ENCODE results near the gene UGGT2. TPM values are rescaled to one million over a fixed set of nuclear protein-coding genes. Genes with fewer than 3 reads are reported as not detected.
"Not testable (repeated sequence)": the region's sequence is repeated elsewhere in the genome, so short reads cannot be mapped to it uniquely, and the experiment has no call there.

UGGT2 gene
- total RNA-seq, 2 experiments from 2014 or later, result not detected

GRCh38 chr13:95931300-95932025, 121.7 kb downstream of the UGGT2 start:
- Mint-ChIP-seq H3K4me1 (no peaks in the 10 kb centered on the region), H3K27ac (no peak overlapping the region), H3K9me3 (peaks cover 17% of the 10 kb centered on the region), H3K4me3 (no peak overlapping the region), H3K27me3 (no peaks in the 10 kb centered on the region), H3K36me3 (ENCODE audit: low read depth) (no peaks in the 10 kb centered on the region)
- ChIA-PET POLR2A (no interaction called here), CTCF (no interaction called here)
- DNase-seq, result no peak

GRCh38 chr13:95929430-95929829, 123.8 kb downstream of the UGGT2 start:
- CTCF ChIA-PET, result no interaction called here
- Mint-ChIP-seq H3K4me1 (no peaks in the 10 kb centered on the region), H3K4me3 (no peak overlapping the region), H3K9me3 (peaks cover 17% of the 10 kb centered on the region), H3K36me3 (ENCODE audit: low read depth) (no peaks in the 10 kb centered on the region), H3K27ac (no peak overlapping the region), H3K27me3 (no peaks in the 10 kb centered on the region)
- POLR2A ChIA-PET, result no interaction called here
- no peak for DNase-seq

- H3K27ac Mint-ChIP-seq; H3K36me3 Mint-ChIP-seq (ENCODE audit: low read depth); CTCF ChIA-PET; H3K4me3 Mint-ChIP-seq; DNase-seq; H3K4me1 Mint-ChIP-seq; POLR2A ChIA-PET; H3K27me3 Mint-ChIP-seq: not testable (repeated sequence)
- peaks cover 17% of the 10 kb centered on the region for H3K9me3 Mint-ChIP-seq
Measured at GRCh38 chr13:95928367-95928906, 124.8 kb downstream of the UGGT2 start.

GRCh38 chr13:95926231-95926630, 127.0 kb downstream of the UGGT2 start:
- Mint-ChIP-seq H3K27ac (no peak overlapping the region), H3K36me3 (ENCODE audit: low read depth) (no peaks in the 10 kb centered on the region), H3K4me3 (no peak overlapping the region), H3K9me3 (peaks cover 14% of the 10 kb centered on the region), H3K27me3 (no peaks in the 10 kb centered on the region), H3K4me1 (no peaks in the 10 kb centered on the region)
- ChIA-PET CTCF (no interaction called here), POLR2A (no interaction called here)
- DNase-seq, result no peak

- no peaks in the 10 kb centered on the region for H3K36me3 Mint-ChIP-seq (ENCODE audit: low read depth)
- no peak for DNase-seq
- H3K27ac Mint-ChIP-seq, result no peak overlapping the region
- no peaks in the 10 kb centered on the region for H3K4me1 Mint-ChIP-seq
- POLR2A ChIA-PET, result no interaction called here
- CTCF ChIA-PET, result no interaction called here
- no peak overlapping the region for H3K4me3 Mint-ChIP-seq
- H3K27me3 Mint-ChIP-seq, result no peaks in the 10 kb centered on the region
- peaks cover 3% of the 10 kb centered on the region for H3K9me3 Mint-ChIP-seq
Measured at GRCh38 chr13:95924389-95924994, 128.7 kb downstream of the UGGT2 start.

DNA sequence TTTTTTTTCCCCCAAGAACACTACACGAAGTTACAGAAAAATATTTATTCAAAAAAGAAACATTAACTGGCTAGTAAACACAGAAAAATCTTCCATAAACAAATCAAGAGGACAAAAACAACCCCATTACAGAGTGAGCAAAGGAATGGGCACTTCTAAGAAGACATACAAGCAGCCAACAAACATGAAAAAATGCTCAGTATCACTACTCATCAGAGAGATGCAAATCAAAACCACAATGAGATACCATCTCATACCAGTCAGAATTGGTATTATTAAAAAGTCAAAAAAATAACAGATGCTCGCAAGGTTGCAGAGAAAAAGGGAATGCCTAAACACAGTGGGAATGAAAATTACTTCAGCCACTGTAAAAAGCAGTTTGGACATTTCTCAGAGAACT, 131.7 kb downstream of the UGGT2 start:
- Mint-ChIP-seq H3K4me3 (no peak overlapping the region), H3K4me1 (no peaks in the 10 kb centered on the region)
- POLR2A ChIA-PET, result no interaction called here

GRCh38 chr13:95920485-95920884, 132.7 kb downstream of the UGGT2 start:
- Mint-ChIP-seq H3K27ac (no peak overlapping the region), H3K4me3 (no peak overlapping the region), H3K36me3 (ENCODE audit: low read depth) (no peaks in the 10 kb centered on the region), H3K9me3 (peaks cover 4% of the 10 kb centered on the region), H3K27me3 (no peaks in the 10 kb centered on the region), H3K4me1 (no peaks in the 10 kb centered on the region)
- POLR2A ChIA-PET, result no interaction called here
- CTCF ChIA-PET, result no interaction called here
- no peak for DNase-seq

More for the DNA sequence above, 131.7 kb downstream of the UGGT2 start:
- Mint-ChIP-seq H3K27me3 (no peaks in the 10 kb centered on the region), H3K36me3 (ENCODE audit: low read depth) (no peaks in the 10 kb centered on the region), H3K9me3 (peaks cover 4% of the 10 kb centered on the region), H3K27ac (no peak overlapping the region)
- CTCF ChIA-PET, result no interaction called here
- DNase-seq, result no peak

DNA sequence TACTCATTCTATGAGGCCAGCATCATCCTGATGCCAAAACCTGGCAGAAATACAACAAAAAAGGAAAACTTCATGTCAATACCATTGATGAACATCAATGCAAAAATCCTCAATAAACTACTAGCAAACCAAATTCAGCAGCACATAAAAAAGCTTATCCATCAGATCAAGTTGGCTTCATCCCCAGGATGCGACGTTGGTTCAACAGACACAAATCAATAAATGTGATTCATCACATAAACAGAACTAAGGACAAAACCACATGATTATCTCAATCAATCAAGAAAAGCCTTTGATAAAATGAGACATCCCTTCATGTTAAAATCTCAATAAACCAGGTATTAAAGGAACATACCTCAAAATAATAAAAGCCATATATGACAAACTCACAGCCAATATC, 134.3 kb downstream of the UGGT2 start:
- Mint-ChIP-seq H3K9me3 (peaks cover 4% of the 10 kb centered on the region), H3K4me1 (no peaks in the 10 kb centered on the region), H3K27ac (no peak overlapping the region), H3K36me3 (ENCODE audit: low read depth) (no peaks in the 10 kb centered on the region), H3K27me3 (no peaks in the 10 kb centered on the region), H3K4me3 (no peak overlapping the region)
- ChIA-PET CTCF (no interaction called here), POLR2A (interaction anchor here (0.6 kb wide), 1 partner anchor 169 kb away, joined by 3 read pairs; no protein-coding TSS in a partner anchor)
- DNase-seq, result no peak

DNA sequence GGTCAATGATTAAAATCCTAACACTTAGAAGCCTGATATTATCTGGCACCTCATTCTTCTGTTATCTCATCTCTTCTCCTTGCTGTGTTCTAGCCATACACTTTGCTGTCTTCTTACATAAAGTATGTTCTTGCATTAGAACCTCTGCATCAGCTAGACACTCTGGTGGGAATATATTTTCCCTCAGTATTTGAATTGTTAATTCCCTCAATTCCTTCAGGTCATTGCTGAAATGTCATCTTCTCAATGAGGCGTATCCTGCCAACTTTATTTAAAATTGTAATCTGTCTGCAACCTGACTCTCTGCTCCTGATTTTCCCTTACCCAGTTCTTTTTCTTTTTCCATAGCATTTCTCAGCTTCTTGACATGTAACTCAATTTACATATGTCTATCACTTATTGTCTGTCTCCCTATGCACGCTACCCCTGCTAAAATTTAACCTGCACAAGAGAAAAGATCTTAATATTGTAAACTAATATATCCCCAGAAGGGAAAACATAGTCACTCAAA, 138.2 kb downstream of the UGGT2 start:
- peaks cover 4% of the 10 kb centered on the region for H3K9me3 Mint-ChIP-seq
- H3K27ac Mint-ChIP-seq, result no peak overlapping the region
- ChIA-PET POLR2A (interaction anchor here (0.6 kb wide), 1 partner anchor 468 kb away, joined by 3 read pairs; no protein-coding TSS in a partner anchor), CTCF (no interaction called here)
- no peaks in the 10 kb centered on the region for H3K27me3 Mint-ChIP-seq
- no peak for DNase-seq
- no peak overlapping the region for H3K4me3 Mint-ChIP-seq
- no peaks in the 10 kb centered on the region for H3K36me3 Mint-ChIP-seq (ENCODE audit: low read depth)
- H3K4me1 Mint-ChIP-seq, result no peaks in the 10 kb centered on the region

DNA sequence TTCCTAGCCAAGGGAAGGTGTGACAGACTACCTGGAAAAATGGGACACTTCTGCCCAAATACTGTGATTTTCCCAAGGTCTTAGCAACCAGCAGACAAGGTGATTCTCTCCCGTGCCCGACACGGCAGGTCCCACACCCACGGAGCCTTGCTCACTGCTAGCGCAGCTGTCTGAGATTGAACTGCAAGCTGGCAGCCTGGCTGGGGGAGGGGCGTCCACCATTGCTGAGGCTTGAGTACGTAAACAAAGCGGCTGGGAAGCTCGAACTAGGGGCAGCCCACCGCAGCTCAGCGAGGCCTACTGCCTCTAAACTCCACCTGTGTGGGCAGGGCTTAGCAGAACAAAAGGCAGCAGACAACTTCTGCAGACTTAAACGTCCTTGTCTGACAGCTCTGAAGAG, 146.2 kb downstream of the UGGT2 start:
- ChIA-PET POLR2A (no interaction called here), CTCF (no interaction called here)
- no peaks in the 10 kb centered on the region for H3K36me3 Mint-ChIP-seq (ENCODE audit: low read depth)
- H3K4me1 Mint-ChIP-seq, result no peaks in the 10 kb centered on the region
- no peaks in the 10 kb centered on the region for H3K27me3 Mint-ChIP-seq
- H3K27ac Mint-ChIP-seq, result no peak overlapping the region
- H3K4me3 Mint-ChIP-seq, result no peak overlapping the region
- DNase-seq, result no peak
- H3K9me3 Mint-ChIP-seq, result peaks cover 2% of the 10 kb centered on the region

DNA sequence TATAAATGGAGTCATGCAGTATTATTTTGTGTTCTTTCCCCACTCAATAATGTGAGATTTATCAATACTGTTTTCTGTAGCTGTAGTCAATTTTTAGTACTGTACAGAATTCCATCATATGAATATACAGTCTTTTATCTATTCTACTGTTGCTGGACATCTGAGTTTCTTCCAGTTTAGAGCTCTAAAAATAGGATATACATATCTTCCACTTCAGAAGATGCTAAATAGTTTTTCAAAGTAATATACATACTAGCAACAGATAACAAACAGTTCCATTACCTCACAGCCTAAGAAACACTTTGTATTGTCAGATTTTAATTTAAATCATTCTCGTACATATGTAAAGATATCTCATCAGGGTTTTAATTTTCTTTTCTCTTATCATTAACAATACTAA, 149.6 kb downstream of the UGGT2 start:
- no peaks in the 10 kb centered on the region for H3K27me3 Mint-ChIP-seq
- no peak for DNase-seq
- ChIA-PET POLR2A (no interaction called here), CTCF (no interaction called here)
- no peaks in the 10 kb centered on the region for H3K9me3 Mint-ChIP-seq
- no peaks in the 10 kb centered on the region for H3K36me3 Mint-ChIP-seq (ENCODE audit: low read depth)
- no peak overlapping the region for H3K27ac Mint-ChIP-seq
- no peak overlapping the region for H3K4me3 Mint-ChIP-seq
- no peaks in the 10 kb centered on the region for H3K4me1 Mint-ChIP-seq

DNA sequence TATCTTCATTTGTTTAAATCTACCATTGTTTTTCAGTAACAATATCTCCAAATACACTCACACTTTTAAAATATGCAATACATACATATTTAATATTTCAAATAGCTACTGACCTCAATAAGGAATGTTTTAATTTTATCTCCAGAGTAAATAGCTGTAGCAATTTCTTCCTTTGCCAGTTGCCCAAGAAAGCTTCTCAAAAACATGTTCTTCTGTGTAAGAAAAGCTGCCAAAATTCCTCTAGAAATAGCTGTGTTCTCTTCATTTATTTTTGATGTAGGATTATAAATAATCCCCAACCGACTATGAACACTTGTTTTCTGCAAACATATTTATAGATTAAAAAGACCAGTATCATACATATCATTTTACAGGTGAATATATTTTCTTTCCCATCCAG, 150.5 kb downstream of the UGGT2 start:
- ChIA-PET POLR2A (no interaction called here), CTCF (no interaction called here)
- no peak for DNase-seq
- H3K36me3 Mint-ChIP-seq (ENCODE audit: low read depth), result no peaks in the 10 kb centered on the region
- H3K27ac Mint-ChIP-seq, result no peak overlapping the region
- no peak overlapping the region for H3K4me3 Mint-ChIP-seq
- H3K9me3 Mint-ChIP-seq, result no peaks in the 10 kb centered on the region
- no peaks in the 10 kb centered on the region for H3K27me3 Mint-ChIP-seq
- no peaks in the 10 kb centered on the region for H3K4me1 Mint-ChIP-seq

GRCh38 chr13:95898256-95898655, 154.9 kb downstream of the UGGT2 start:
- no peaks in the 10 kb centered on the region for H3K36me3 Mint-ChIP-seq (ENCODE audit: low read depth)
- POLR2A ChIA-PET, result no interaction called here
- H3K4me3 Mint-ChIP-seq, result no peak overlapping the region
- no peak for DNase-seq
- H3K27ac Mint-ChIP-seq, result no peak overlapping the region
- no peaks in the 10 kb centered on the region for H3K4me1 Mint-ChIP-seq
- CTCF ChIA-PET, result no interaction called here
- H3K9me3 Mint-ChIP-seq, result no peaks in the 10 kb centered on the region
- peaks cover 2% of the 10 kb centered on the region for H3K27me3 Mint-ChIP-seq

DNA sequence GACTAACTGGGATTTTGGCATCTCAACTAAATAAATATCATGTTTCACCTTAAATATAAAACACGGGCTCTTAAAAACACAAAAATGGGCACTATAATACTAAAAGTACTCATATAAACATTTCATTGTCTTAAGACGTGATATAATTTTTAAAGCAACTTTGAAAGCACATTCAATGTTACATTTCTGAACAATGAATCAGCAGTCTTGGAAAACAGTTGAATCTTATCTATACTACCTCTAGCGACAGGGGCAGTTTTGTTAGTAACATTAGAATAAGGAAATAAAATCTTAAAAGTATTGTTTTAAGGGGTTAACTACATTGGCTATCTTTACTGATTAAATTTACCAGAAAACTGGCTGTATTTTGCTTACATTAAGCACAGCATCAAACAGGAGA, 156.9 kb downstream of the UGGT2 start:
- Mint-ChIP-seq H3K4me1 (no peaks in the 10 kb centered on the region), H3K4me3 (no peak overlapping the region), H3K27ac (no peak overlapping the region), H3K36me3 (ENCODE audit: low read depth) (no peaks in the 10 kb centered on the region), H3K27me3 (peaks cover 2% of the 10 kb centered on the region), H3K9me3 (no peaks in the 10 kb centered on the region)
- no peak for DNase-seq
- ChIA-PET CTCF (no interaction called here), POLR2A (no interaction called here)
